ENCODE results near the gene TRIM9.

DNA sequence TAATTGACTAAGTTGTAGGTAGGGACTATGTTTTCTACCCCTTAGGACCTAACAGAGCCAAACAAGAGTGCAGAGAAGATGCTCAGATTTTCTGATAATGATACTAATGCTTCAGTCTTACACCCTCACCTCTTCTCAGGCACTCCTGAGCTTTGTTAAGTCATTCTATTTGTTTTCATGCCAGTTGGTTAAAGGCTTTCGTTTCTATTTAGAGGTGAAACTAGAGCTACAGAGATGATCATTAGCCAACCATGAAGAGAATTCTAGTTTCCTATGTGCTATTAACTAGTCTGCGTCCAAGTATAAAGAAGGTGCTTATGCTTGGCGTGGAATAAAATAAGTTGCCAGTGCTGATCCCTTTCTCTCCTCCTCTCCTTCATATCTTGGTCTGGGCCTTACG is 116.0 kb downstream of the TRIM9 start:
- TF ChIP-seq FOXA1 (IDR thresholded peaks at IDR 0.05) = no peak
- no peak for TF ChIP-seq SP1 (IDR thresholded peaks at IDR 0.05)
- TF ChIP-seq HDGF (IDR thresholded peaks at IDR 0.05; ENCODE audit: borderline replicate concordance) = no peak
- TF ChIP-seq LEF1 (IDR thresholded peaks at IDR 0.05; ENCODE audit: borderline replicate concordance) = no peak
- no peak for TF ChIP-seq CTBP1 (IDR thresholded peaks at IDR 0.05; ENCODE audit: borderline replicate concordance)
- no peak for TF ChIP-seq NFRKB (IDR thresholded peaks at IDR 0.05)
- TF ChIP-seq, protein P1, sequence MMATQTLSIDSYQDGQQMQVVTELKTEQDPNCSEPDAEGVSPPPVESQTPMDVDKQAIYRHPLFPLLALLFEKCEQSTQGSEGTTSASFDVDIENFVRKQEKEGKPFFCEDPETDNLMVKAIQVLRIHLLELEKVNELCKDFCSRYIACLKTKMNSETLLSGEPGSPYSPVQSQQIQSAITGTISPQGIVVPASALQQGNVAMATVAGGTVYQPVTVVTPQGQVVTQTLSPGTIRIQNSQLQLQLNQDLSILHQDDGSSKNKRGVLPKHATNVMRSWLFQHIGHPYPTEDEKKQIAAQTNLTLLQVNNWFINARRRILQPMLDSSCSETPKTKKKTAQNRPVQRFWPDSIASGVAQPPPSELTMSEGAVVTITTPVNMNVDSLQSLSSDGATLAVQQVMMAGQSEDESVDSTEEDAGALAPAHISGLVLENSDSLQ (IDR thresholded peaks at IDR 0.05) = no peak
- no peak for TF ChIP-seq FOXK2 (IDR thresholded peaks at IDR 0.05)
- TF ChIP-seq ARNT (IDR thresholded peaks at IDR 0.05) = no peak
- TF ChIP-seq SUZ12 (IDR thresholded peaks at IDR 0.05) = no peak
- TF ChIP-seq BHLHE40 (IDR thresholded peaks at IDR 0.05; ENCODE audit: borderline replicate concordance) = no peak
